Stimulated activated CD4-positive, alpha-beta T cell treated with anti-CD3 and anti-CD28 coated beads, Interleukin-12 subunit alpha, Interleukin-12 subunit beta, amount 100 ng/mL, for 48 hours (primary cell): ENCODE data around the gene POP7.
"Not testable (repeated sequence)": the region's sequence is repeated elsewhere in the genome, so short reads cannot be mapped to it uniquely, and the experiment has no call there.

Experiments
- DNase-seq, 3 donors: peaks; one replicate each; pipeline ENCODE4 v3.0.0-alpha.2; 2020; ENCODE audit warnings: low read depth in 2 of 3, low spot score in 1 of 3

The POP7 gene

GRCh38 chr7:100691676-100692577 lies 14.0 kb upstream of the POP7 start:
- peak; percentile 72 to 88 (median 75) for DNase-seq

GRCh38 chr7:100692578-100692961 lies 13.4 kb upstream of the POP7 start:
- no peak for DNase-seq

- no peak for DNase-seq
These were observed 12.4 kb upstream of the POP7 start for GRCh38 chr7:100693312-100694097.

GRCh38 chr7:100694098-100694745 lies 11.7 kb upstream of the POP7 start, which contains the start of gene GIGYF1:
Gene GIGYF1, minus strand, starts transcription at chr7:100694250. Its CDS starts 6,012 bp downstream, at chr7:100688238.
- peak in 1 of 3 donors; percentile 60 for DNase-seq

GRCh38 chr7:100696123-100696521 lies 9.8 kb upstream of the POP7 start:
- no peak for DNase-seq

GRCh38 chr7:100699018-100699417 lies 6.9 kb upstream of the POP7 start:
- no peak for DNase-seq

GRCh38 chr7:100701089-100701488 lies 4.8 kb upstream of the POP7 start:
- DNase-seq = not testable (repeated sequence)

- peak; percentile 67 to 79 (median 77) for DNase-seq
These were observed 585 bp upstream of the POP7 start for GRCh38 chr7:100705320-100705752.

- DNase-seq = no peak
These were observed 871 bp downstream of the POP7 start for GRCh38 chr7:100706672-100707311.

GRCh38 chr7:100708395-100708794 lies 2.5 kb downstream of the POP7 start:
- no peak for DNase-seq

- no peak for DNase-seq
These were observed 4.5 kb downstream of the POP7 start for GRCh38 chr7:100710452-100710851.

GRCh38 chr7:100711369-100711768 lies 5.4 kb downstream of the POP7 start:
- no peak for DNase-seq

- no peak for DNase-seq
These were observed 8.8 kb downstream of the POP7 start for GRCh38 chr7:100714725-100715124.

GRCh38 chr7:100717073-100717472 lies 11.2 kb downstream of the POP7 start:
- DNase-seq = not testable (repeated sequence)

GRCh38 chr7:100719523-100720278 lies 13.8 kb downstream of the POP7 start:
- DNase-seq = no peak

- no peak for DNase-seq
These were observed 14.4 kb downstream of the POP7 start, which contains the start of gene EPO for GRCh38 chr7:100720279-100720670. Gene EPO, plus strand, starts transcription at chr7:100720468. Its CDS starts 513 bp downstream, at chr7:100720981.

GRCh38 chr7:100720671-100721504 lies 15.0 kb downstream of the POP7 start:
- no peak for DNase-seq

- DNase-seq = no peak
These were observed 15.5 kb downstream of the POP7 start for GRCh38 chr7:100721505-100721812.

GRCh38 chr7:100722480-100723212 lies 16.7 kb downstream of the POP7 start:
- DNase-seq = no peak
